ENCODE measurements around the gene MYRIP.

DNA sequence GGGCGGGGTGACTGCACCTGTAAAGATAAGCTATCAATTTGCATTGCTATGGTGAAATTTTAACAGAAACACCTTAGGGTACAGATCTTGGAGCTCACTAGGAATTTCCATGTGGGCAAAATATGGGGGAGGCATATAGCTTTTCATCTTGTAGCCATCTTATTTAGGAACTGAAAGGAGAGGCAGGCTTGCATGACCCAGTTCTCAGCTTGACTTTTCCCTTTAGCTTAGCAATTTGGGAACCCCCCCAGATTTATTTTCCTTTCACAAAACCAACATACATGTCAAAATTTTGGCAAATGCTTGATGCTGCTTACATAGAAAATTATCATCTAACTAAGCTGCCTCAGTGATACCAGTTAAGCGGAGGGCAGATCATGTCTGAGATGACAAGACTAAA lies 445.1 kb downstream of the MYRIP start:
- TF ChIP-seq FOXA1 (IDR thresholded peaks at IDR 0.05) (no peak), TARDBP (IDR thresholded peaks at IDR 0.05) (no peak), NFRKB (IDR thresholded peaks at IDR 0.05) (no peak), ELF4 (IDR thresholded peaks at IDR 0.05) (no peak), ARNT (IDR thresholded peaks at IDR 0.05) (no peak)
